Spleen (tissue), 7 donors: ENCODE results near the gene CASP3.

Experiments
- POLR2A ChIP-seq, 3 donors: fragments of 450-650 bp; IDR thresholded peaks; one replicate each; pipeline ENCODE4 v1.5.1; 2017; ENCODE audit warnings: antibody characterized with exemption in 3 of 3, mild to moderate bottlenecking in 1 of 3
- TF ChIP-seq, protein P1 (sequence below), 11 experiments: fragments of 200-600 bp in 7 of 11; fragments of 450-650 bp in 4 of 11; sonication (generic) in 4 of 11; IDR thresholded peaks in 8 of 11; conservative IDR thresholded peaks in 3 of 11; 1 replicate in 7 of 11; 2 replicates in 4 of 11; pipeline versions ENCODE4 v1.4.0 to v1.8.0; 2016 to 2021; ENCODE audit warnings: antibody characterized with exemption in 11 of 11, inconsistent platforms in 4 of 11, mild to moderate bottlenecking in 1 of 11
- donor health status: DM: no; HTN: no; CAD: no; lungs with moderate emphysema.
- donor health status: DM: no; HTN: no; CAD: no.
- donor health status: DM: no; HTN: no; CAD: no.

- no peak for TF ChIP-seq POLR2A (IDR thresholded peaks at IDR 0.05)
- TF ChIP-seq, protein P1, sequence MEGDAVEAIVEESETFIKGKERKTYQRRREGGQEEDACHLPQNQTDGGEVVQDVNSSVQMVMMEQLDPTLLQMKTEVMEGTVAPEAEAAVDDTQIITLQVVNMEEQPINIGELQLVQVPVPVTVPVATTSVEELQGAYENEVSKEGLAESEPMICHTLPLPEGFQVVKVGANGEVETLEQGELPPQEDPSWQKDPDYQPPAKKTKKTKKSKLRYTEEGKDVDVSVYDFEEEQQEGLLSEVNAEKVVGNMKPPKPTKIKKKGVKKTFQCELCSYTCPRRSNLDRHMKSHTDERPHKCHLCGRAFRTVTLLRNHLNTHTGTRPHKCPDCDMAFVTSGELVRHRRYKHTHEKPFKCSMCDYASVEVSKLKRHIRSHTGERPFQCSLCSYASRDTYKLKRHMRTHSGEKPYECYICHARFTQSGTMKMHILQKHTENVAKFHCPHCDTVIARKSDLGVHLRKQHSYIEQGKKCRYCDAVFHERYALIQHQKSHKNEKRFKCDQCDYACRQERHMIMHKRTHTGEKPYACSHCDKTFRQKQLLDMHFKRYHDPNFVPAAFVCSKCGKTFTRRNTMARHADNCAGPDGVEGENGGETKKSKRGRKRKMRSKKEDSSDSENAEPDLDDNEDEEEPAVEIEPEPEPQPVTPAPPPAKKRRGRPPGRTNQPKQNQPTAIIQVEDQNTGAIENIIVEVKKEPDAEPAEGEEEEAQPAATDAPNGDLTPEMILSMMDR (IDR thresholded peaks at IDR 0.05 in 8 of 11, conservative IDR thresholded peaks at IDR 0.05 in 3 of 11): no peak
Measured at GRCh38 chr4:184613405-184613804, 35.8 kb downstream of the CASP3 start.
